Activated CD8-positive, alpha-beta memory T cell treated with anti-CD3 and anti-CD28 coated beads for 1 hour (primary cell): Measurements from ENCODE around the gene CROCC2.

Source experiments
- DNase-seq, 2 donors: peaks; one replicate each; pipeline ENCODE4 v3.0.0-alpha.2; 2020; ENCODE audit warnings: low read depth in 1 of 2; ENCODE audit errors: extremely low read depth in 1 of 2

CROCC2 gene

DNA sequence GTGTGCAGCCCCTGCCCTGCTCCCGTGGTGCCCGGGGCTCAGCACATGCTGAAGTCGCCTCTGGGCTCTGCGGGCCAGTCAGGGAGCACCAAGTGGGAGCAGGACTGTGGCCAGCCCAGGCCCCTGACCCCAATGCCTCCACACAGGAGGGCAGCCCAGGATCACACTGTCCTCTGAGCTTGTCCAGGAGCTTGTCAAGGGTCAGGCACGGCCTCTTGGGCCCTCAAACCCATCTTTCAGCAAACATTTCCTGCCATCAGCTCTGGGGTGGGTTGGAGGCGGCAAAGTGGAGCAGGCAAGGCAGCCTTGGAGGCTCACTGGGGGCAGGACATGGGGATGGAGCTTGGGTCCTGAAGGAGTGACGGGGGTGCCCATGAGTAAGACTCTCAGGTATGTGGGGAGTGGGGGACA is 102.6 kb downstream of the CROCC2 start:
- DNase-seq = no peak

DNA sequence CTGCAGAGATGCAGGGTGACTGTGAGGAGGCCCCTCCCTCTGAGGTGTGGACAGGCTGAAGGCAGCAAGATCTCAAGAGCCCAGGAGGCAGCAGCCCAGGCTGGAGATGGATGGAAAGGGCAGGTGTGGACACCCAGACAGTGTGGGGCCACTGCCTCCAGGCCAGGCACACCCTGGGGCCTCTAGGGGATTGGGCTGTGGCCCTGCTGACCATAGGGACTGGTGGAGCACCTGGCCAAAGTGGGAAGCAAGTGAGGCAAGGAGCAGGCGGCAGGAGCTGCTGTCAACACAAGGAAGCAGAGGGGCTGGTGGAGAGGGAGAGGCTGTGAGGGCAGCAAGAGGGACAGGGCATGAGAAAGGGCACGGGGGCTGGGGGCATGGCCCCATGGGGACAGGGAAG is 103.1 kb downstream of the CROCC2 start:
- no peak for DNase-seq

DNA sequence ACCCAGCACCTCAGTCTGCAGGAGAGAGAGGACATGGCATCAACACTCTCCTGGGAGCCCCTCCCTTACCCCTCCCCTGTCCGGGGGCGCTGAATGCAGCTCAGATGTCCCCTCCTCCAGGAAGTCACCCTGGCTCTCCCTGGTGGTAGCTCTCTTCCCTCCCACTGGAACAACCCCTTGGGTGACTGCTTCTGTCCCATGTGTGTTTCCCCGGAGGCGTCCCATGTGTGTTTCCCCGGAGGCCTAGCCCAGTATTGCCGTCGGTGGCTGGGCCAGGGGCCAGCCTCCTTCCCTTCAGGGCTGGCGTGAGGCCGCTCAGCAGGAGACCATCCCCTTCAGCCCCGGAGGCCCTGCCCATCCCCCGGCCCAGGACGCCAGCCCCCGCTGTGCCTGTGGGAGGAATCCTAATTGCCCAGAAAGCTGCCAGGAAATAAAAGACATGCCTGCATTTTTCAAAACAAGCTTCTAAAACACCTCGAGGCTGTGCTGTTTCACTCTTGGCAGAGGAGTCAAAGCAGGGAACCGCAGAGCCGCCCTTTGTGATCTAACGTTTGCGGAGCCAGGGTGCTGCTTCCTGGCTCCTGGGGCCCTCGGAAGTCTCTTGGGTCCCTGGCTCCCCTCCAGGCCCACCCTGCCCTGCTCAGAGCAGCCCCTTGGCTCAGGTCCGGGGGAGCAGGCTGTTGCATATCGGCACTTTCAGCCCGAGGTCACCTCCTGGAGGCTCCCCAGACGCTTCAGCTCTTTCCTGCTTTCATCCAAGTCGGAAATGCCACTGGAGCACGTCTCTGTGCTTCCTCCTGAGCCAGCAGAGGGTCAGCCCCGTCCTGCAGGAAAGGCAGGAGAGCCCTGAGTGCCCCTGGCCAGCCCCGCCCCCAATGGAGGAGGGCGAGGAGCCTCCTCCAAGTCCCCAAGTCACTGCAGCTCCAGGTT is 103.7 kb downstream of the CROCC2 start:
- no peak for DNase-seq

DNA sequence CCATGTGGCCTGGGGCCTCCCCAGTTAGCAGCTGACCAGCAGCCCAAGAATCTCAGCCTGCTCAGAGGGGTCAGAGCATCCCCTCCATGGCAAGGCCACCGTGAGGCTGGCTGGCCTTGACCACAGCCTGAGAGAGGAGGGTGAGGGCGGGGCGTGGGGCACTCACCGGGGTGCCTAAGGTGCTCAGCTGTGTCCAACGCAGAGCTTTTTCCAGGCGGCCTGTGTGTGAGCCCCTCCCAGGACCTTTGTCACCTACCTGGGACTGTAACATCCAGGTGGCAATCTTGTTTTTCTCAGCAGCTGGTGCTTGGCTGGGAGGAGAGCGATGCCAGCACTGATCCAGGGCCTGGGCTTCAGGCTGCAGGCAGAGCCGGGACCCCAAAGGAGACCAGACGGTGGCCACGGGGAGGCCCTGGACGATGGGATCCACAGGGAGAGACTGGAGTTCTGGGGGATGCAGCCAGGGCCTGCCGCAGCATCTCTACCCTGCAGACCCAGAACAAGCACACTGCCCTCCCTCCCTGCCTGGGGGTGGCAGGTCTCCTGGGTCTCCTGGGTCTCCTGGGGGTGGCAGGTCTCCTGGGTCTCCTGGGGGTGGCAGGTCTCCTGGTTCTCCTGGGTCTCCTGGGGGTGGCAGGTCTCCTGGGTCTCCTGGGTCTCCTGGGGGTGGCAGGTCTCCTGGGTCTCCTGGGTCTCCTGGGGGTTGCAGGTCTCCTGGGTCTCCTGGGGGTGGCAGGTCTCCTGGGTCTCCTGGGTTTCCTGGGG is 104.6 kb downstream of the CROCC2 start:
- no peak for DNase-seq

DNA sequence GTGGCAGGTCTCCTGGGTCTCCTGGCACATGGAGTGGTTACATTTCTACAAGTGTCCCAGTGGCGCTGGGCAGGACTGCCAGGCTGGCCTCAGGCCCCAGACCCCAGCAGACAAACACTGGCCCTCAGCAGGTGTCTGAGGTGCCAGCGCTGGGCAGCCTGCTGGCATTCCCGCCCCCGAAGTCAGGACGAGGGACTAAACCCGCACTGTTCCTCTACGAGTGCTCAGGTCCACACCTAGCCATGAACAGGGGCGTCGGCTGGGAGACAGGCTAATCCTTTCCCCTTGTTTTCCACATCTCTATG is 105.1 kb downstream of the CROCC2 start:
- no peak for DNase-seq

DNA sequence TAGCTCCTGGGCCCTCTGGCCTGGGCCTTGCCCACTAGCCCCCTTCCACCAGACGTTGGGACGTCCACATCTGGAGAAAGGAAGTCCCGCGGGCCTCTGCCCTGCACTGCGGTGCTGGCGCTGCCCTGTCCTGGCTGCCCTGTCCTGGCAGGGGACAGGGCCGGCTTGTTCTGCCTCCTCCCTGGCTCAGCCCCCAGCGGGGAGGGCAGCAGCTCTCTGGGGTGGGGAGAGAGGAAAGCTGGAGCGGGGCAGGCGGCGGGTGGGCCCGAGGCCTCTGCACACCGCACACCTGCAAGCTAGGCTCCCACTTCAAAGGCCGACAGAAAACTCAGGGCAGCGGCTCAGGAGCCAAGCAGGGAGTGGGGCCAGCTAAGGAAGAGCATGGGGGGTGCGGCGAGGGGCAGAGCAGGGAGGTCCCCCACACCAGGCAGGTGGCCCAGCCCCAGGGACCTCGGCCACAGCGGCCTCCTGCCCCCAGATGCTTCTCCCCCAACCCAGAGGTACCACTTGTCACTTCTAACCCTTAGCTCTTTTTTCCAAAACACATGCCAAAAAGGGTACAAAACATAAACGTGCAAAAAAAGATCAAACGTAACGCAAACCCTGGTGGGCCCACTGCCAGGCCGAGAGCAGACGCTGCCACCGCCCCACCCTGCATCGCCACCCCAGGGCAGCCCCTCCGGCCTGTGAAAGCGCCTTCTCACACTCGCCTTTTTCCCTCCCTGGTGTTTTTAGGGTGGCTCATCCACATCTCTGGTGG is 105.8 kb downstream of the CROCC2 start:
- peak in 1 of 2 donors; percentile 46 for DNase-seq

DNA sequence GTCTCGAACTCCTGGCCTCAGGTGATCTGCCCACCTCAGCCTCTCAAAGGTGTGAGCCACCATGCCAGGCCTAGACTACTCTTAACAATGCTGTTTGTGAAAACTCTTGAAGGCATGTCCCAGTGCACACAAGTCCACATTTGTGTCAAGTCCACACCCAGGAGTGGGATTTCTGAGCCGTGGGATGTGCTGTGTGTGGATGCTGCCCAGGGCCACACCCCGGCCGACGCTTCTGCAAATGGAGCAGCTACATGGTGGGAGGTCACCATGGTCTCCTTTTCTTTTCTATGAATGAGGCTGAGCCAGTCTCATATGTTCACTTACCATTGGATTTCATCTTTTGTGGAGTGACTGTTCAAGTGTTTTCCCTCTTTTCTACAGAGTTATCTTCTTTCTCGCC is 108.1 kb downstream of the CROCC2 start:
- no peak for DNase-seq

DNA sequence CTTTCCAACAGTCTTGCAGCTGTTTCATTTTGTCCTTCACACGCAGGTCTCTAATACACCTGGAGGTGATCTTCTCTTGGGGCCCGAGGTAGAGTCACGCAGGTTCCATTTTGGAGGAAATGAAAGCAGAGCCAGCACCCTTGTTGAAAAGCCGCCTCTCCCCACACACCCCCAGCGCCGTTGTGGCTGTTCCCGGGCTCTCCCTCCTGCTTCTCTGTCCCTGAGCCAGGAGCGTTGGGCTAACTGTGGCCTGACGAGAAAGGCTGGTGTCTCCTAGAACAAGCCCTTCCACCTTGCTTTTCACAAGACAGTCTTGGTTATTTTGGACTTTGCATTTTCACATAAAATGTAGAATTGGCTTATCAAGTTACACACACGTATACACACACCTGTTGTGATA is 108.6 kb downstream of the CROCC2 start:
- DNase-seq = no peak

DNA sequence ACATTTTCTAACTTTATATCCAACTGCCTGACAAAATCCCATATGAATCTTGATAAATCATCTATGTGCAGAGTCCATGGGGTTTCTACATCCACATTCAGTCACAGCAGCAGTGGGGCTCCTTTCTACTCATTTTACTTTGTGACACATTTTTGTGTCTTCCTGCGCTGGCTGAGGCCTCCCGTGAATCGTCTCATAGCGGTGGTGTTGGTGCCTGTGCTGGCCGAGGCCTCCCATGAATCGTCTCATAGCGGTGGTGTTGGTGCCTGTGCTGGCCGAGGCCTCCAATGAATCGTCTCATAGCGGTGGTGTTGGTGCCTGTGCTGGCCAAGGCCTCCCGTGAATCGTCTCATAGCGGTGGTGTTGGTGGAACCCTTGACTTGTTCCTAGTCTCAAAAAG is 109.3 kb downstream of the CROCC2 start:
- no peak for DNase-seq

DNA sequence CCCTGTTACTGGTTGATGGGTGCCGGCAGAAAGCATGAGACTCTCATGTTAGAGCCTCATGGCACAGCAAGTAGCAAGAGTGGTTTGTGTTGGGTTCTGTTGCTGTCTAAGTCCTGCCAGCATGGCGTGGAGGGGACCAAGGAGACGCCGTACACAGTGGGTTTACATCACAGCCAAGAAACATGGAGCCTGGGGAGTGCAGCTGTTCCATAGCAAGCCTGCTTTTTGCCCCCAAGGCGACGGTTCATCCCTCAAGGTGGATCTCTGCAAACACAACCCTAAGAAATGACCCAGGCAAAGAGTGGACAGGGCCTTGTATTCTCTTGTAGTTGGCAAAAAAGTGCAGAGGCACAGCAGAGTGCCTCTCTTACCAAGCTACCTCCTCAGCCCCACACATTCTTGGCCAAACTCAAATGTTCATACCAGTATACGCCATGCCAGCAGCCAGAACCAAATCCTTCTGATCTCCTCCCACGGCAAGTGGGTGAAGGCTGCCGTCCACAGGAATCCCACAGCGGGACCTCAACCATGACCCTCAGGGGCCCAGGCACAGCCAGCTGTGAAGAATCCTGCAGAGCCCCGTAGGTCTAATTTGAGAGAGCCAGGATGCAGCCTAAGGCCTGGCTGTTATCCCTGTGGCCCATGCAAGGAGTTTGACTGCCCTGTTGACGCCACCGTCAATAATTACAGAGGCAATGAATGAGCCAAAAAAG is 111.2 kb downstream of the CROCC2 start:
- DNase-seq = no peak

DNA sequence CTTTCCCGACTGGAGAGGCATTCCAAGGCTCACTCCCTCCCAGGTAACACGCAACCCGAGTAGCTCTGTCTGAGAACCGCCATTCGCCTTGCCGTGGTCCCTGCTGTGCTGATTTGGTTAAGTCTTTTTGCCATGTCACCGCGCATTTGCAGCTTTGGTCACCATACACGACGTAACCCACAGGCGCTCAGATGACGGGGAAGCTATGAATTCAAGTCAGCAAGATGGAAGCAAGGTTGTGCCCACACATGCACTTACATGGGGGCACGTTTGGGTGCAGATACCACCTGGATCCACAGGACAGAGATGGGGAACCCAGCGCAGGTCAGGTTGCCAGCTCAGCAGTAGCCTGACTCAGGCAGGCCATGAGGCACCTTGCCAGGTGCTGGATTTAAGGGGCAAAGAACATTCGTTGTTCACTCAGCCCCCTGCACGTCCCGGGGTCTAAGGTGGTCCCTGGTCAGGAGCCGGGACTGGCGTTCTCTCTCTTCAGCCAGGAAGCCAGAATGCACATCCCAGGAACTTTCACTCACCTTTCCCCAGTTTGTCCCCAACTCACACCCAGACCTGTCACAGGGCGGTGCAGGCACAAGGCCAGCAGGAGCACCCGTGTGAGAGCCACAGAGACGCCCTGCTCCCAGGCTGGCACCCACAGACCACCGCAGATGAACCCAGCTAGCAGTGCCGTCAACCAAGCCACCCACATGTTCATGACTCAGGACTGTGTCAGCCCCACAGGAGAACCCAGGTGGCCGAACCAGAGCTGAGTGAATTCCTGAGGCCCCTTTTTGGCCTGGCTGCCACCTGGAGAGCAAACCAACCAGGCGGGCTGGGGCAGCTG is 112.1 kb downstream of the CROCC2 start:
- no peak for DNase-seq

DNA sequence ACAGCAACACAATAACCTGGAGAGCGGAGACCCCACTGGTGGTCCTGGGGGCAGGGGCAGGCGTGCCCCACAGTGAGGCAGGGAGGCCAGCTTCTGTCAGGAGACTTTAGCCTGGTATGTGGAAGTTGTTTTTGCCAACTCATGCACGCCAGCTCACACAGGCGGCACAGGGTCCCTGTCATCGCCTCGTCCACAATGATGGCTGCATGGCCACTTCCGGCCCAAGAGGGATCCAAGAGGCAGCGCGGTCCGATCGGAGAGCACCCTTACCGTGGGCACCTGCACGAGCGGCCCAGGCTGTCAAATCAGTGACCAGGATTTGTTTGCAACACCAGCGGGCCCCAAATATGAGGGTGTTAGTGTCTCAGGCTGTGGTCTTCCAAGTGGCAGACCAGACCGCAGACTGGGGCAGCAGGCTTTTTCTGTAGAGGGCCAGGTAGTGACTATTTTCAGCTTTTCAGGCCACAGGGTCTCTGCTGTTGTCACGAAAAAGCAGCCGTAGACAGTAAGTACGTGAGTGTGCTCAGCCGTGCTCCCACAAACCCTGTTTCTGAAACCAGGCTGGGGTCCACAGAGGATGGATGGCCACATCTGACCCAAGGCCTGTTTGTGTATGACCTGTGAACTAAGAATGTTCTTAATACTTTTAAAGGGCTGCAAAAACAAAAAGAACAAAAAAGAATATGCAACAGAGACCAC is 113.5 kb downstream of the CROCC2 start:
- DNase-seq = no peak

DNA sequence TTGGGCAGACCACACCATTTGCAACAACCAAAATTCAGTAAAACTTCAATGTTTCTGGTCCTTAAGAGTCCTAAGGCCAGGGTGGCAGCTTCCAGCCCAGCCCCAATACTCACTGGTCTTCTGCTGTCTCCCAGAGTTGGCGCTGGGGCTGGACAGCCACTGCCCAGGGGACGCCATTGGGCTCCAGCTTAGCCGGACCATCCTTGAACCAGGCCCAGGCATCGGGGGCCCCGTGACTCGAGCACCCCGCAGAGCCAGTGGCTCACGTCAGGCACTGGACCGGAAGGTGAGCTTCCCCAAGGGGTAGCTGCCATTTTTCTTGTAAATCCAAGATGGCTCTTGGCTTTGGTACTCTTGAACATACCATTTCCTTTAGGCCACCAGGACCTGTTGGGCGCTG is 114.1 kb downstream of the CROCC2 start:
- no peak for DNase-seq

DNA sequence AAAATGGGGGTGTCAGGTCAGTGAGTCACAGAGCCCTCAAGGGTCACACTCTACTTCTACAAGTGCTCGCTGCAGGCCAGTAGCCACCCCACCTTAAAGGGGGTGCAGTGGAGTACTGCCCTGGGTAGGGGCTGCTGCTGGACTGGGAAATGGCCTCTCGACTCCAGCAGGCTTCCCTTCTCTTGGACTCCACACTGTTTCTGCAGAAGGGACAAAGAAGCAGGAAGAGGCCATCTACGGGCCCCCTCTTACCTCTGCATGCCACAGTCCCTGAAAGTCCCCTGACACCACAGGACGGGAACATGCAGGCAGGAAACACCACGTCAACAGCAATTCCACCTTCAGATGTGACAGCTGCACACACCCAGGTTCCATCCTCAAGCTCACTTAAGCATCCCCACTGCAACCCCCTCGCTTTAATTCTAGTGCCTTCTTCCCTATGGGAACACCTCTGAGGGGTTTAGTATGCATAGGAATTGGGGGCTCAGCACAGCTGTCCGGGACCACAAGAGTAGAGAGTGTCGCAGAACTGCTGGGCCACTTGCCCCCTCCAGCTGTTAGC is 114.6 kb downstream of the CROCC2 start:
- no peak for DNase-seq

DNA sequence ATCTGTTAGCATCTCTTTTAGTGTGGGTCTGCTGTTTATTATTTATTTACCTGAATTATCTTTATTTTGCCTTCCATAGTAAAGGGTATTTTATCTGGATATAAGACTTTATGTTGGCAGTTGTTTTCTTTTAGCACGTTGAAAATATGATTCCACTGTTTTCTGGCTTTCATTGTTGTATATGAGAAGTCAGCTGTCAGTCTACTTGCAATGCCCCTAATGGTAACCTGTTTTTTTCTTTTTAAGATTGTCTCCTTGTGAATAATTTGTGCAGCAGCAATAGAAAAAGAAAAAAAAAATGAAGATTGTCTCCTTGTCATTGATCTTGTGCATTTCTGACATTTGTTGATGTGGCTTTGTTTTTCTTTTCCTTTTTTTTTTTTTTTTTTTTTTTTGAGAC is 119.5 kb downstream of the CROCC2 start:
- no peak for DNase-seq

DNA sequence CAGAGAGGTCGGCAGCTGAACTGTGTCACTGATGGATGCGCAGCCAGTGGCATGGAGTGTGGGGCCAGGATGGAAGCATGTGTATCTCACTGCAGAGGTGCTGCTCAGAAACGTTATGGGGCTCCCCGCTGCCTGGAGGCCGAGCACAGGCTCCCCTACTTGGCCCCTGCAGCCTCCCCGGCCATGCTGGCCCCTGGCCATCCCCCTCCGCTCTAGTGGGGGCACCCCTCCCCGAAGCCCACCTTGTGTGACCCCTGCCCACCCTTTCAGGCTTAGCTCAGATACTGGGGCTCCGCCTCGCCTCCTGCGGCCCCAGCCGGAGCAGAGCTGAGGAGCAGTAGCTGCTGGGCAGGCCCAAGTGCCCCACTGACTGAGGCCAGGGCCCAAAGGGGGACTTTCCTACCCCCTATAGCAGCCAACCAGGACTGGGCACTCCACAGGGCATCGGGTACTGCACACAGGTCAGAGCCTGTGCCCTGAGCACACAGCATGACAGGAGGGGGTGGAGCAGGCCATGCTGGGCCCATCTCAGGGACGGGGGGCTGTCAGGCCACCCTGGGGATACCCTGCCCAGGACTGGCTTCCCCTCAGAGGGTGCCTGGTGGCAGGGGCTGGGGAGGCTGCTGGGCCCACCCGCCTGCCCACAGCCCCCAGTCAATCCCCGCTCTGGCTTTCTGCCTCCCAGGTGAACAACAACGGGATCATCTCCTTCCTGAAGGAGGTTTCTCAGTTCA is 123.6 kb downstream of the CROCC2 start:
- DNase-seq = no peak

DNA sequence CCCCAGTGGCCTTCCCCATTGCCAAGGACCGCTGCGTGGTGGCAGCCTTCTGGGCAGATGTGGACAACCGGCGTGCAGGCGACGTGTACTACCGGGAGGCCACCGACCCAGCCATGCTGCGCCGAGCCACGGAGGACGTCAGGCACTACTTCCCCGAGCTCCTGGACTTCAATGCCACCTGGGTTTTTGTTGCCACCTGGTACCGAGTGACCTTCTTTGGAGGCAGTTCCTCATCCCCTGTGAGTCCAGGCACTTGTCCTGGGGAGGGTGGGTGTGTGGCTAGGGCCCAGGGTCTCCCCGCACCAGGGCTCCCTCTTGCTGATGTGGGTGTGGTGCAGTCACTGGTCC is 124.2 kb downstream of the CROCC2 start:
- DNase-seq = no peak

DNA sequence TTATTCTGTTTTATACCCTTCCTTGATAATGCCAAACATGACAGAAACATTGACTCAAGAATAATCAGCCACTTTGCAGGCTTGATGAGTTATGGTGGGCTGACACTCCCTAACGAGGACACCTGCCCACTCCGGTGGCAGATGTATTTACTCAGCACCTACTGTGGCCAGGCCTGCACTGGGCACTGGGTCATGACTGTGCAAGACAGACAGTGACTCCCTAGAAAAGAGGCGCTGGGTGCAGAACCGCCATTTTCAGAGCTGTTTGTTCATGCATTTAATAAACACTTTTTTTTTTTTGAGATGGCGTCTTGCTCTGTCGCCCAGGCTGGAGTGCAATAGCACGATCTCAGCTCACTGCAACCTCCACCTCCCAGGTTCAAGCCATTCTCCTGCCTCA is 124.7 kb downstream of the CROCC2 start:
- DNase-seq = no peak
